NCI-H774 (cell line): ENCODE results near the gene ANKS1B.
"Not testable (repeated sequence)": the region's sequence is repeated elsewhere in the genome, so short reads cannot be mapped to it uniquely, and the experiment has no call there.

ENCODE experiments used
- DNase-seq: peaks from one replicate; lab custom pipeline; 2025; lab: John Stamatoyannopoulos, UW

ANKS1B gene

GRCh38 chr12:99004799-99005466 is 979.8 kb downstream of the ANKS1B start:
- DNase-seq: no peak

GRCh38 chr12:99002731-99003130 is 982.0 kb downstream of the ANKS1B start:
- no peak for DNase-seq

- no peak for DNase-seq
Measured at GRCh38 chr12:99002156-99002555, 982.6 kb downstream of the ANKS1B start.

DNA sequence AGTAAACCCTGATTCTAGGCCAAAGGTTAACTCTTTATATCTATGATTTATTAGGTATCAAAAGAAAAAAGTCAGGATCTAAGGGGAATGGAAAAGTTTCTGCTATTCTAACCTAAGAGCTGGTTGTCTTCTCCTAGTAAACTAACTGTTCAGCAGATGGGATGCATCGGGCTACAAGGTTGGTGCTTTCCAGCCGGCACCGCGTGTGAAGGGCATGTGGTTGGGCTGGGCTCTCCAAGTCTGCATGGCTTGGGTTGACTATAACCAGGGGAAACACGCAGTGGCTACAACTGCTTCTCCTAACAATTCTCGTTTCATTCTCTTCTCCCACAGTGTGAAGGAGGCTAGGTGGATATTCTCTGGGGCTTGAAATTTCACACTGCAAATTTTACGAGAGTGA is 985.2 kb downstream of the ANKS1B start:
- DNase-seq: no peak

- peak; percentile 54 for DNase-seq
Measured at GRCh38 chr12:98998697-98999299, 985.9 kb downstream of the ANKS1B start.

DNA sequence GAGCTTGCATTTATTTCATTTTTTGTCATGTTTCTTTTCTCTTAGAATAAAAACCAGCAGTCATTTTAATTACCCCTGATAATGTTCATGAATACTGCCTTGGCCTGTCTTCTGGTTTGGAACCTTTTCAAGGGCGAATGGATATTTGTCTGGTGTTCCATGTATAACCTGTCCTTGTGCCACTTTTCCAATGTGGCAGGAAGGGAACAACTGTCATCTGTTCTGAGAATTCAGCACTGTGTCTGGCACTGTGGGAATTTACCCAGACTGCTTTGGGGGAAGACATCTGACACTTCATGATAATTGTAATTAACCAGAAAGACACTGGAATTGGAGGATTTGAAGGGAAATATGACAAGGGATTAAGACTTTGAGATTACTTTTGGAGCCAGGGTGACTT is 986.8 kb downstream of the ANKS1B start:
- no peak for DNase-seq

DNA sequence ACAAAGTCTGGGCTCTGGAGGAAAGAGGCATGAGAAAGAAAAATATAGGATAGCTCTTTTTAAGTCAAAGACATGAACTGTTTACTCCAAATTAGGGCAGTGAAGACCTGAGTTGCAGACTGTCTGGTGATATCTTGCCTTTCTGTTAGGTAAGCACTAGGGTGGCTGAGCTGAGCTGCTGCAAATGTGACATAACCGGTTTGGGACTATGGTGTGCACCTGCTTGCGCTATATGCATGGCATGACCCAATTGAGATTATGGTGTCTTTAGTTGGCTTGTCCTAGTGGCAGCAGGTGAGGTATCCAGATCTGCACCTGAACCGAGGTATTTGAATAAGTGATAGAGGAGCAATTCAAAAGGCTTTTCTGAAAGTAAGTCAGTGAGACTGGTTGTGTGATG is 994.1 kb downstream of the ANKS1B start:
- peak; percentile 43 for DNase-seq

DNA sequence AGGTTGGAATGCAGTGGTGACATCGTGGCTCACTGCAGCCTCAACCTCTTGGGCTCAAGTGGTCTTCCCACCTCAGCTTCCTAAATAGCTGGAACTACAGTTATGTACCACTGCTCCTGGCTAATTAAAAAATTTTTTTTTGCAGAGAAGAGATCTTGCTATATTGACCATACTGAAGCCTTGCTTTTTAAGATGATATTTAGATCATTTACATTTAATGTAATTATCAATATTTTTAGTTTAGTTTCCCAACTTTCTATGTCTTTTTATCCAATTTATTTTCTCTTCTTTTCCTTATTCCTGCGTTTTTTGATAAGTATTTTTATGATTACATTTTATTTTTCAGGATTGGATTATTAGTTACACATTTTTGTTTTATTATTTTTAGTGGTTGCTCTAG is 999.6 kb downstream of the ANKS1B start:
- DNase-seq: no peak

- DNase-seq: no peak
Measured at GRCh38 chr12:98983647-98984046, 1001.1 kb downstream of the ANKS1B start.

DNA sequence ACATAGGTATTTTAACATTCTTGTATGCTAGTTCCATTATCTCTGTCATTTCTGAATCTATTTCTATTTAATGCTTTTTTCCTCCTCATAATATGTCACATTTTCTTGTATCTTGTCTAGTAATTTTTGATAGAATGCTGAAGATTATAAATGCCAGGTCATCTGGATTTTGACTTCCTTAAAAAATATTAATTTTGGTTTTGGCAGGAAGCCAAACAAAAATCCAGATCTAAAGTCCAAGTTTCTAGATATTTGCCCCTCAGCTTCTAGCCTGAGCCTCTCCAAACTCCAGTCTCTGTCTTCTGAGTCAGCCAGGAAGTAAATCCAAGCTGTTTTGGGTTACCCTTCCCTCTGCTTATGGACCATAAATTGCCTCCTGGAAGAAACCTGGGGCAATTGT is 1004.2 kb downstream of the ANKS1B start:
- no peak for DNase-seq

DNA sequence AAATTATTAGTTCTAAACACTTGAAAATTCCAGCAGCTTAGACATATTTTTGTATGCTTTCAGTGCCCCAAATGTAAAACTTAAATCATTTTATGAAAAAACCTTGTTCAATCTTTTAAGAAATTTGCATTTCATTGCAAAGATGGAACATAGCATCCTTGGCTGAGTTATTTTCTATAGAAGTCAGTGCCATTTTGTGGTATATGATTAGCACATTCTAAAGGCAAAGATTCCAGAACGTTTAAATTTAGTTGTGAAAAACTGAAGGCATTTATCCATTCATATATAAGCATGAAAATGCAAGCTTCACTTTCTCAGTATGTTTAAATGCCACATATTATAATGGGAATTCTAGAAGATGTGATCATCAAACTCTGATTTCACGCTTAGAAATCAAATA is 1007.5 kb downstream of the ANKS1B start:
- no peak for DNase-seq

GRCh38 chr12:98974767-98975381 is 1009.9 kb downstream of the ANKS1B start:
- no peak for DNase-seq

GRCh38 chr12:98973395-98973794 is 1011.3 kb downstream of the ANKS1B start:
- no peak for DNase-seq

- no peak for DNase-seq
Measured at GRCh38 chr12:98970950-98971349, 1013.8 kb downstream of the ANKS1B start.

DNA sequence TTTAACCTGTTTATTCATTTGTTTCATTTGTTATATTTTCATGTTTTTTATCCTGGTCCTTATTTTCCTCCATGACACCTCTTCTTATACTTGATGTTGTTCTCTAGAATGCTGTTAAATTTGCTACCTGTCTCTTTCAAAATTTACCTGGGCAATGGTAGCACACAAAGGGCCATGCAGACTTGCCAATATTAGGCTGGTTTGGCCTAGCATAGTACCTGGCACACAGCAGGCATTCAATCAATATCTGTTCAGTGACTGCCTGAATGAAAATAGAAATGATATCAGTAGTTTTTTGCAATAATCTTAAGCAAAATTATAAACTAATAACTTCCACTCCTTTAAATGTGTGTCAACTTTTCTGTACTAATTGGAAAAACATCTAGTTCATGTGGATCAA is 1014.5 kb downstream of the ANKS1B start:
- no peak for DNase-seq

- DNase-seq: no peak
Measured at GRCh38 chr12:98968896-98969295, 1015.8 kb downstream of the ANKS1B start.

DNA sequence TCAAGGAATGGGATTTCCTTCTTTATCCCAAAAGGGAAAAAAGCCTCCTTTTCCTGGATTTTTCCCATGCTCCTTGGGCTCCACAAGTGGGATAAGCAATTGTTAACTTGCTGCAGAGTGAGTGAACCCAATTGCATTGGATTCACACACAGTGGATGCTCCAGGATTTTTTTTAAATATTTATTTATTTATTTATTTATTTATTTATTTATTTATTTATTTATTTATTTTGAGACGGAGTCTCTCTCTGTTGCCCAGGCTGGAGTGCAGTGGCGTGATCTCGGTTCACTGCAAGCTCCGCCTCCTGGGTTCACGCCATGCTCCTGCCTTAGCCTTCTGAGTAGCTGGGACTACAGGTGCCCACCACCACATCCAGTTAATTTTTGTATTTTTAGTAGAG is 1027.6 kb downstream of the ANKS1B start:
- DNase-seq: not testable (repeated sequence)

GRCh38 chr12:98955284-98955683 is 1029.5 kb downstream of the ANKS1B start:
- DNase-seq: no peak

GRCh38 chr12:98954506-98954905 is 1030.2 kb downstream of the ANKS1B start:
- DNase-seq: no peak

DNA sequence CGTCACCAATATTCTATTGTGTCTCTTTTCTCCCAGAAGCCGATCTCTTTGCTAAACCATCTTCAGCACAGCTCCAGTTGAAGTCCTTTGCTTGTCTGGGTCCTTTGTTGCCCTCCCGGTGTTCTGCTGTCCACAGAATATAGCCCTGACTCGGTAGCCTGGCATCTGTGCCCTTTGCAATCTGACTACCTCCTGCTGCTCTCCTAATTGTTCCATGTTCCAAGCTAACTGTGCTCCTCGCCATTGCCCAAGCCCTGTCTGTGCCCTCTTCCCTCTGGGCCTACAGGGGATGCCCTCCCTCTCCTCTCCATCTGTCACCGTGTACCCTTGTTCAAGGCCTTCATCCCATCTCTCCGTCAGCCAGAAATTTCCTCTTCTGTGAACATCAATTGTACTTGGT is 1033.3 kb downstream of the ANKS1B start:
- no peak for DNase-seq

DNA sequence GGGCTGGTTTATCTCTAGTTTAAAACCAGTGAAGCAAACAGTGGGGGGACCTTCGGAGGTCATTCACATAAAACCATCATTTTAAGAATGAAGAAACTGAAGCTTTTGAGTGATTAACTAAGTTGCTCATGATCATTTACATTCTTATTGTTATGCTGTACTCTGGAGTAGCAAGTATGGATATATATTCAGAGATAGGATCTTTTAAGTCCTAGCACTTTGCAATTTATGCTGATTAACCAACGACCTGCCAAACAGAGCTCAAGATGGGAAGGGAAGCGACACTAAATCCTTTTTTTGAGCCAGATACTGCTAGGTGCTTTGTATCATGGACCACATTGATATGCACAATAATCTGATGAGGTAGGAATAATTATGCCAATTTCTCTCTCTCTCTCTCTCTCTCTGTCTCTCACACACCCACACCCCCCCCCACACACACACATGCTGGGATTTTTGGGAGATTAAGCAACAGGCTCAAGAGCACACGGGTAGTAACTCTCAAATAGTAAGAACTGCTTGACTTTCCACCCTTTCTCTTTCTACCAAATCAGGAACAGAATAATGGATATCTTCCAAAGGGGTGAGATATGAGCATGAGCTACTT is 1036.3 kb downstream of the ANKS1B start:
- no peak for DNase-seq

- no peak for DNase-seq
Measured at GRCh38 chr12:98945864-98946263, 1038.9 kb downstream of the ANKS1B start.

GRCh38 chr12:98939926-98940325 is 1044.8 kb downstream of the ANKS1B start:
- no peak for DNase-seq
